Measurements from ENCODE around the gene ZNF532.
"Not testable (repeated sequence)": the region's sequence is repeated elsewhere in the genome, so short reads cannot be mapped to it uniquely, and the experiment has no call there.

Gene ZNF532

GRCh38 chr18:58905777-58906428, 41.2 kb downstream of the ZNF532 start:
- no peak for DNase-seq

GRCh38 chr18:58908006-58908405, 43.3 kb downstream of the ZNF532 start:
- DNase-seq = no peak

GRCh38 chr18:58909521-58909920, 44.8 kb downstream of the ZNF532 start:
- no peak for DNase-seq

- no peak for DNase-seq
Observed at GRCh38 chr18:58911241-58911640, 46.6 kb downstream of the ZNF532 start.

GRCh38 chr18:58911766-58912165, 47.1 kb downstream of the ZNF532 start:
- DNase-seq = no peak

- no peak for DNase-seq
Observed at GRCh38 chr18:58915006-58915799, 50.5 kb downstream of the ZNF532 start.

GRCh38 chr18:58915995-58916394, 51.3 kb downstream of the ZNF532 start:
- DNase-seq = no peak

- not testable (repeated sequence) for DNase-seq
Observed at GRCh38 chr18:58919934-58920333, 55.3 kb downstream of the ZNF532 start.

- no peak for DNase-seq
Observed at GRCh38 chr18:58922995-58923394, 58.3 kb downstream of the ZNF532 start.

GRCh38 chr18:58924473-58924872, 59.8 kb downstream of the ZNF532 start:
- no peak for DNase-seq

GRCh38 chr18:58927659-58928058, 63.0 kb downstream of the ZNF532 start:
- no peak for DNase-seq

- no peak for DNase-seq
Observed at GRCh38 chr18:58928386-58928785, 63.7 kb downstream of the ZNF532 start.

- no peak for DNase-seq
Observed at GRCh38 chr18:58929206-58929605, 64.5 kb downstream of the ZNF532 start.

- DNase-seq = no peak
Observed at GRCh38 chr18:58934356-58934755, 69.7 kb downstream of the ZNF532 start.

- DNase-seq = no peak
Observed at GRCh38 chr18:58934933-58935577, 70.4 kb downstream of the ZNF532 start.

GRCh38 chr18:58937071-58937886, 72.6 kb downstream of the ZNF532 start:
- DNase-seq = peak; percentile 23

GRCh38 chr18:58937887-58938267, 73.2 kb downstream of the ZNF532 start:
- no peak for DNase-seq

GRCh38 chr18:58941426-58942099, 76.9 kb downstream of the ZNF532 start:
- no peak for DNase-seq

GRCh38 chr18:58943896-58944295, 79.2 kb downstream of the ZNF532 start:
- no peak for DNase-seq

- no peak for DNase-seq
Observed at GRCh38 chr18:58947136-58947732, 82.6 kb downstream of the ZNF532 start.

GRCh38 chr18:58949031-58949430, 84.4 kb downstream of the ZNF532 start:
- no peak for DNase-seq

Data from GDM1 (cell line).